ENCODE results near the gene MVK. TPM values are rescaled to one million over a fixed set of nuclear protein-coding genes. Genes with fewer than 3 reads are reported as not detected.

The MVK gene
- total RNA-seq, 4 donors from 2014 or later, result 20.4 to 42.0 (median 31.6) TPM

GRCh38 chr12:109558374-109559199 lies 15.0 kb upstream of the MVK start:
- Histone ChIP-seq H3K9me3 (no peaks in the 10 kb centered on the region), H3K27ac (no peak overlapping the region), H3K4me1 (no peaks in the 10 kb centered on the region), H3K27me3 (no peaks in the 10 kb centered on the region), H3K4me3 (replicated peaks in 1 of 3) (no peak overlapping the region), H3K36me3 (peaks cover 0 to 6% of the 10 kb centered on the region in 2 donors)
- DNase-seq, result no peak
- TF ChIP-seq POLR2A (IDR thresholded peaks at IDR 0.05) (no peak), CTCF (IDR thresholded peaks at IDR 0.05) (no peak)
- intact Hi-C loops (cut with DNase I), result no loop called here
- 80 to 90% methylated on average over 18 of the region's 25 CpGs for WGBS, 2 donors

- DNase-seq, result no peak
- WGBS, 2 donors, result 86 to 100% methylated on average over 1 to 4 of the region's 6 CpGs
- intact Hi-C loops (cut with DNase I), result no loop called here
- H3K36me3 ChIP-seq, result peaks cover 3 to 11% of the 10 kb centered on the region in 2 donors
- no peak overlapping the region for H3K27ac ChIP-seq
- no peaks in the 10 kb centered on the region for H3K9me3 ChIP-seq
- TF ChIP-seq CTCF (IDR thresholded peaks at IDR 0.05) (no peak), POLR2A (IDR thresholded peaks at IDR 0.05) (no peak)
- H3K4me1 ChIP-seq, result no peaks in the 10 kb centered on the region
- no peak overlapping the region for H3K4me3 ChIP-seq (replicated peaks in 1 of 3)
- H3K27me3 ChIP-seq, result no peaks in the 10 kb centered on the region
Measured at GRCh38 chr12:109559200-109559505, 14.4 kb upstream of the MVK start.

GRCh38 chr12:109559601-109560000 lies 14.0 kb upstream of the MVK start:
- H3K27ac ChIP-seq, result no peak overlapping the region
- H3K4me3 ChIP-seq (replicated peaks in 1 of 3), result no peak overlapping the region
- H3K36me3 ChIP-seq, result peaks cover 7 to 12% of the 10 kb centered on the region in 2 donors
- 91 to 100% methylated on average over 2 to 8 of the region's 10 CpGs for WGBS, 2 donors
- TF ChIP-seq POLR2A (IDR thresholded peaks at IDR 0.05) (no peak), CTCF (IDR thresholded peaks at IDR 0.05) (no peak)
- H3K27me3 ChIP-seq, result no peaks in the 10 kb centered on the region
- DNase-seq, result no peak
- intact Hi-C loops (cut with DNase I), result no loop called here
- H3K4me1 ChIP-seq, result no peaks in the 10 kb centered on the region
- H3K9me3 ChIP-seq, result no peaks in the 10 kb centered on the region

GRCh38 chr12:109560867-109561710 lies 12.5 kb upstream of the MVK start:
- H3K9me3 ChIP-seq, result no peaks in the 10 kb centered on the region
- TF ChIP-seq POLR2A (IDR thresholded peaks at IDR 0.05) (no peak), CTCF (IDR thresholded peaks at IDR 0.05) (no peak)
- intact Hi-C loops (cut with DNase I), result no loop called here
- H3K27ac ChIP-seq, result no peak overlapping the region
- WGBS, 2 donors, result 84 to 85% methylated on average over 23 of the region's 30 CpGs
- no peaks in the 10 kb centered on the region for H3K4me1 ChIP-seq
- no peak overlapping the region for H3K4me3 ChIP-seq (replicated peaks in 1 of 3)
- peaks cover 8 to 12% of the 10 kb centered on the region in 2 donors for H3K36me3 ChIP-seq
- no peak for DNase-seq
- H3K27me3 ChIP-seq, result no peaks in the 10 kb centered on the region

GRCh38 chr12:109561711-109562030 lies 11.9 kb upstream of the MVK start:
- WGBS, 2 donors, result 93 to 97% methylated on average over 5 to 10 of the region's 10 CpGs
- no peak for DNase-seq
- H3K27me3 ChIP-seq, result no peaks in the 10 kb centered on the region
- no peak overlapping the region for H3K4me3 ChIP-seq (replicated peaks in 1 of 3)
- H3K36me3 ChIP-seq, result peaks cover 8 to 12% of the 10 kb centered on the region in 2 donors
- H3K4me1 ChIP-seq, result no peaks in the 10 kb centered on the region
- TF ChIP-seq POLR2A (IDR thresholded peaks at IDR 0.05) (no peak), CTCF (IDR thresholded peaks at IDR 0.05) (no peak)
- H3K9me3 ChIP-seq, result no peaks in the 10 kb centered on the region
- H3K27ac ChIP-seq, result no peak overlapping the region
- intact Hi-C loops (cut with DNase I), result no loop called here

Measured in thyroid gland (tissue), 4 donors.